GM21367 (cell line): Measurements from ENCODE around the gene RHOB.

Experiments used
- ATAC-seq: cut with Tn5 transposase; IDR thresholded peaks from one replicate; pipeline ENCODE4 v1.9.1; 2021; ENCODE audit not compliant: unreplicated experiment

RHOB gene

GRCh38 chr2:20472569-20472968 lies 25.7 kb downstream of the RHOB start:
- ATAC-seq: no peak

DNA sequence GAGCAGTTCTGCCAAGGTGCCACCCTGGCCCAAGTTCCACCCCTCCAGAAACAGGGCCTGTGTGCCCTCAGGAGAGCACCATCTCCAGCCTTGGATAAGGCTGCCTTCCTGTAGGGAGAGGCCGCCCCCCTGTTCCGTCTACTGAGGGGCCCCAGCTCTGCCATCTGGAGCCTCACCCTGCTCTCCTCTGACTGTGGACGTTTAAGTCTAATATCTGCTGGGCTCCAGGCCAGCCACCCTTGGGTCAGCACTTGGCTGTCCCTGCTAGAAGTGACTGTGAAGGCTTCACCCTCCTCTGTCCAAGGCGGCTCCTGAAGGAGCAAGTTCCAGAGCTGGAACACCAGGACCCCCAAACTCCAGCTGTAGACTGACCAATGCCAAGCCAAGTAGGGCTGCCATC lies 26.3 kb downstream of the RHOB start:
- no peak for ATAC-seq

DNA sequence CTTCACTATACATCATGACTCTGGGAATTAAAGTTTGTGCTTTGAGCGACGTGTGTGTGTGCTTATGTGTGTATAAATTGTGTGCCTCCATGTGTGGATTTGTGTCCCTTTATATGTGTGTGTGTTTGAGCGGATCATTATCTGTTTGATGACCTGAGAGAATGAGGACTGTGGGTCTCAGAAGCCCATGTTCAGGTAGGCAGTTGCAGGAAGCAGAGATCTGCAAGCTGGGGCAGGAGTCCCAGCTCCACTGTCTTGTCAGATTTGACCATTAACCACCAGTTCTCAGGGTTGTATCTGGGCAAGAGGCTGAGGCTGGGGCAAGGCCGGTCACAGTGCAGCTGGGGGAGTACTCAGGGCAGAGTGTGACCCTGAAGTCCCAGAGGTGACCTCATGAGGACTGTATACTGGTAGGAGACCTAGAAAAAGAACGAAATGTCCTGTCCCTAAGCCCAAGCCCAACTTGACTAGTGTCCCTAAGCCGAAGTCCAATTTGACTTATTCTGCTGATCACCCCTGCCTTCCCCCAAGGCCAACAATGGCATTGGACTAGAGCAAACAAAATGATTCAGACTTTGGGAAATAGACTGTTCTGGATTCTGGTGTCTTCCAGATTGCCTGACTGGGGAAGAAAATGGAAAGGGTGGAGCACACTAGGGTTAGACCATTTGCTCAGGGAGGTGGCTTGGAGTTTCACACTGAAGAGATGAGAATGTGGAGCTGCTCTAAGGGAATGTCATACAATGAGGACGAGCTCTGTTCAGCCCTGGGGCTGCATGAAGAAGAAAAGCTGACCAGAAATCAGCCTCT lies 28.1 kb downstream of the RHOB start:
- ATAC-seq: no peak

DNA sequence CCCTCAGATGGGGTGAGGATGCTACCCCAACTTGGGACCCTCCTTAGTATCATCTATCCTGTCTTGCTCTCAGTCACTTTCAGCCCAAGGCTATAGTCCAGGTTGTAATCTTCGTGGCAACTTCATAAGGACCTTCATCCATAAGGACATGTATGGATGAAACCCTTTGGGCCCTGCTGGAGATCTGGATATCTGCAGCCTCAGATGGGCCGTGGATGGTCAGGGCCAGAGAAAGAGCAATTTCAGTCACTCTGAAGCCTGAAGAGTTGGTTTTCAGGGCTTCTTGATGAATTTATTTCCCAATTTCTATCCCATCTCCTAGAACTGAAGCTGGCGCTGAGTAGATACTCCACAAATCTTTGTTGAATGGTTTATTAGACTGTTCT lies 28.7 kb downstream of the RHOB start:
- ATAC-seq: no peak

GRCh38 chr2:20476481-20476880 lies 29.6 kb downstream of the RHOB start:
- ATAC-seq: no peak

GRCh38 chr2:20476950-20477349 lies 30.1 kb downstream of the RHOB start:
- no peak for ATAC-seq

- ATAC-seq: no peak
Measured at GRCh38 chr2:20478961-20479360, 32.1 kb downstream of the RHOB start.

DNA sequence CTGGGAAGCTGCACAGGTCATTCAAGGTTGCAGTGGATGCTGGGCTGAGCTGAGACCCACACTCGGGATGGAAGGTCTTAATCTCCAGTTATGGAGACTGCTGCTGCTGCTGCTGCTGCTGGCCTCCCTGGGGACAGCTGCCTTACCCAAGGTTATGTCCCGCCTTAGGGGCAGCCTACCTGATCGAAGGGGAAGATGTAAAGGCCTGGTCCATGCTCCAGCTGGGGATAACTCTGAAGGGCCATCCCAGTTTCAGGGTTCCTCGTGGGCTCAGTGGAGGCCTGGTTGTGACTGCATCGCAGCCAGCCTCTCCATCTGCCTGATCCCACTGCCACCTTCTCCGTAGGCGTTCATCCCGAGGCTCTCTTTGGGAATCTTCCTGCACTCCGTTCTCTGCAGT lies 33.0 kb downstream of the RHOB start:
- no peak for ATAC-seq

DNA sequence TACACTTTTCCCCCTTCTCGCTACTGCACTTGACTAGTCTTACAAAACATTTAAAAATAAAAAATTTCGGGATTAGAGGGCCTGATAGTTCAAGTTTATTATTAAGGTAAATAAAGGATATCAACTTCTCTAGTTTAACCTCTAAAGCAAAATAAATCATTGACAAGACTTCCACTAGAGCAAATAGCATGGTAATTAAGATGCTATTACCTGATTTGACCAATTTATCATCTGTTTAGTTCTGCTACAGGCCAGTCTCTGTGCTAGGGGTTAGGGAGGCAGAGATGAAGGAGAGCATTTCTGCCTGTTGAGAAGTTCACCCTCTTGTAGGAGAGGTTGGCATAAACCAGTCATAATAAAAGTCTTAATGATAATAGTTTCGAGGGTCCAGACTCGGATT lies 34.0 kb downstream of the RHOB start:
- ATAC-seq: no peak

DNA sequence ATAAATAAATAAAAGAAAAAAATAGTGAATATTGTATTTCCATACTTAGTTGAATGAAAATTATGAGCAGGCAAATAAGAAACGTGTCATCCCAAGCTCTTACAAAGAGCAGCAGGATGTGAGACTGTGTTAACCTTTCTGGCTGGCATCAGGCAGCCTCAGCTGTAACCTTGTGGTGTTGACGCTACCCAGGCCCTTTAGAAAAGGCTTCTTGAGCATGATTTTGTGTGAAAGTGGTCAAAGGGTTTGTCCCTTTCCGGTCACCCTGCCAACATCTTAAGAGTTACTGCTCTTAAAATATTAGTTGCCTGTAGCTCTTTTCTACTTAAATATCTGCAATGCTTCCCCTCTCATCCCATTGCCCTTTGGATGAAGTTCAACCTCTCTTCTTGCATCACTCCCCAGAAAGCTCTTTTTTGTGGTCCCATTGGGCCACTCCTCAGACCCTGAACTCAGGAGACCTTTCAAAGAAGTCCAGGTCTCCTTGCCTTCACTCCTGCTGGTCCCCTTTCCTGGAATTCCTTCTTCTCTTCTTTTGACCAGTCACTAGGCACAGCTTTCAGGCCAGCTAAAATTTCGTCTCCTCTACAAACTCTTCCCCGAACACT lies 35.0 kb downstream of the RHOB start:
- ATAC-seq: no peak

DNA sequence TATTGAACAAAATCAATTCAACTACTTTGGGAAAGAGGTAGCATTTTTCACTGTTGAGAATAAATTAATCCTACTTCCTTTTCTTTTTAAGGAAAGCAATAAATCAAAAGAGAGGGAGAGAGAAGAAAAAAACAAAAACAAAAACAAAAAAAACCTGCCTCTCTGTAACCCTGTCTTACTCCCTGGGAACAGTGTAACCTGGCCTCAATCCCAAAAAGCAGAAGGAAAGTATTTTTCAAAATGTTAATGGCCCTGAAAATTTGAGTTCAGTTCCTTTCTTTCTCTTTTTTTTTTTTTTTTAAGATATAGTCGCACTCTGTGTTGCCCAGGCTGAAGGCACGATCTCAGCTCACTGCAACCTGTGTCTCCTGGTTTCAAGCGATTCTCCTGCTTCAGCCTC lies 35.9 kb downstream of the RHOB start:
- ATAC-seq: no peak

DNA sequence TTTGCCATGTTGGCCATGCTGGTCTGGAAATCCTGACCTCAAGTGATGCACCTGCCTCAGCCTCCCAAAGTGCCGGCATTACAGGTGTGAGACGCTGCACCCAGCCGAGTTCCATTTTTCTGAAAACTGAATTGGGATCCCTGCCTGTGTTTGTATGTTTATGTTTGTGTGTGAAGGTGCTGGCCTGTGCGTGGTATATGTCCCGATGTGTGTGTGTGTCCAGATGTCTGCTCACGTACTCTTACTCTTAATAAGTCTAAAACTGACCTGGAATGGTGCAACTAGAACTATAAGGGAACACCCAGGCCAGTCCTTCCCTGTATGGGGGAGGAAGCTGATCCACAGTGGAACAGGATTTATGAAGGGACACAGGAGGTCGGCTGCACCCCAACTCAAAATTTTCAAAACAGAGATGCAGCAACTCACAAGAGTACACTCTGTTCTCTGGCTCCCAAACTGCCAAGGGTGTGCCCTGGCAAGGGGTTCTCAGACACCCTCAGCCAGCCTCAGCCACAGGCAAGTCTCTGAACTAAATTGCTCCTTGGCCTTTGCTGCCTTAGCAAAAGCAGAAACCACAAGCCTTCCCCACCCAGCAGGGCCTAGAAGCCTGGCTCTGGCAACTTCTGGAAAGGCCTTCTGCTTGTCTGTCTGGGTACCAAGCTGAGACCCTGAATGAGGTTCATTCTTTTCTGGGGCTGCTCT lies 36.5 kb downstream of the RHOB start:
- ATAC-seq: no peak

GRCh38 chr2:20484034-20484617 lies 37.3 kb downstream of the RHOB start:
- ATAC-seq: no peak

- ATAC-seq: no peak
Measured at GRCh38 chr2:20484810-20485611, 38.1 kb downstream of the RHOB start.

DNA sequence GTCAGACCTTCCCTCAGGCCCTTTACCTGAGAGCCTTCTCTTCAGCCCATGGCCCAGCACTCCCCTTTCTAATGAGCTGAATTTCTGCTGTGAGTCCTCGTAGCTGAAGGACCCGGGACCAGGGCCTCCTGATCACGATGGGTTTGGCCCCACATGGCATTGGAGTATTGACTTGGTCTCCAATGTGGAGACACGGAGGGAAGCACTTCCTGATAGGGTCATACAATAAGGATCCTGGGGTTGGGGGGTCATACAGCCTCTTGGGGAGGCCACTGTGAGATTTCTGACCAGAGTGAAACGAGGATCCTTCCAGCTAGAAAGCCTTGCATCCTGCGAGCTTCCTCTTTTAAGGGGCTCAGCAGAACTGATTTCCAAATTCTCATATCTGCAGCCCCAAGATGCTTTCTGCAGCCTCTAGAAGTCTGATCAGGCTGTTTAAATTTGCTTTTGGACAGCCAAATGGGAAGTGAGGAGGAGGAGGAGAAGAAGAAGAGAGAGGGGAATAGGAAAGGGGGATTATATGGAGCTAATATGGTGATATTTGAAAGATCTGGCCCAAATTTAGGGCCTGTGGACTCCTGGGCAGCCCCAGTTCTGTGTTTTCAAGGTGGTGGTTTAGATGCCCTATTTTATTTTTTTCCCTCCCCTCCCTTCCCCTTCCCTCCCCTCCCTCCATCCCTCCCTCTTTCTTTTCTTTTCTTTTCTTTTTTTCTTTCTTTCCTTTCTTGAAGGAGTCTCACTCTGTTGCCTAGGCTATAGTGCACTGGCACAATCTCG lies 38.9 kb downstream of the RHOB start:
- ATAC-seq: no peak

DNA sequence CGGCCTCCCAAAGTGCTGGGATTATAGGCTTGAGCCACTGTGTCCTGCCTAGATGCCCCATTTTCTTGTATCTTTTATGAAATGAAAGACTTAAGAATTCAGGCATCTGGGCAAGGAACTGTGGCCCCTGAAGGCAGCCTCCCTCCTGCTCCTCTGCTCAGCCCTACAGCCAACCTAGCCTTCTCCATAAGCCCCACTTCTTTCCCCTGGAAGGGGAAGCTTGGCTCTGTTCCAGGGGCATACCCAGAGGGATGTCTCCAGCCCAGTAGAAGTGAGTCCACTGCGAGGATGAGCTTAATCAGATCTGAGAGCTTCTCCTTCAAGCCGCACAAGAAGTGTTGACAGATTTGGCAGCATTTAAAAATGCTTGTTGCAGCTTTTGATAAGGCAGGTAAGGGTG lies 39.7 kb downstream of the RHOB start:
- ATAC-seq: no peak

GRCh38 chr2:20487030-20487391 lies 40.1 kb downstream of the RHOB start:
- no peak for ATAC-seq

DNA sequence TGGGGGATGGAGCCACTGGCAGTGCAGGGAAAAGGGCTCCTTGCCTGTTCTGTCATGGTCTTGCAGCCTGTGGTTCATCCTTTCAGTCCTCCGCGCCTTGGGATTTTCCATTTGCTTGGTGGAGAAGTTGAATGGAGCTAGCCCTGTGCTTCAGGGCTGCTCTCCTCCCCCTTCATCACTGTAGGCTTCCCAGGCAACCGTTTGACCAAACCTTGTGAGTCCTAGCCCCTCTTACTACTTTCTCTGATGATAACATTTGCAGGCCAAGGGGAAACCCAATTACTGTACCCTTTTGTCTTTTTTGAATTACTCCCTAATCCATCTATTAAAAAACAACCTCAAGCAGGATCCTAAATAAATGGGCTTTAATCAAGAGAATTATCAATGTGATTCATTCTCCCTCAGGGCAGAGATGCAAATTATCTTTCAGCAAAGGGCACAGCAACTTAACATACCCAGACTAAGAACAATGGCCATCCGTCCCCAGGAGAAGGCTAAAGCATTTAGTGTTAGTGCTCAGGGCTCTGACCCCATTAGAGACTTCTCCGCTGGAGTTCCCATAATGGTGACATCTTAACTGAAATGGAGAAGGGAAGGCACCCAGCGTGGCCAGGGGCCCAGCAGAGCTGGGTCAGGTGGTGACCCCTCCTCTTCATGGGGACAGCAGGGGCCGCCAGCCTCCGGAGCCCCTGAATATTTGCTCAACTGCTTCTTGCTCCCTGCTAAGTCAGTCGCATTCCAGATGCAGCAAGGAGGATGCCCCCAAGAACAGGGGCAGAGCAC lies 40.7 kb downstream of the RHOB start:
- ATAC-seq: no peak

DNA sequence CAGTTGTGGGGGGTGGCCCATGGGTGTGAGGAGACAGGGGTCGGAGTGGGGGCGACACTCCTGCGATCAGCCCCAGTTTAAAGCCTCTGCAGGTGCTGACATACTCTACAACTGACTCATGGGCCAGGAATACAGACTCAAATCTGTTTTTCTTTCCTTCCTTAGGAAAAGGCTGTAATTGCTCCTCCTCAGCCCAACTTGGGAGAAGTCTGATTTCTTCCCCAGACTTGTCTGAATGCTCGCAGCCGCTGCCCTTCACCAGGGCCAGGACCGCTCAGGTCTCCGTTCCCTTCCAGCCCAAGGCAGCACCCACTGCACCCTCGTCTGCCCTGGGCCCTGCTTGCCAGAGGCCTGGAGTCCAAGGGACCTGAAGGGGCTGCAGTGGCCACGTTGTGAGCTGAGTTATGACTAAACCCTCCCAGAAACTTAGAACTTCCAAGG lies 41.3 kb downstream of the RHOB start:
- no peak for ATAC-seq

GRCh38 chr2:20488782-20489181 lies 41.9 kb downstream of the RHOB start:
- ATAC-seq: no peak
